ENCODE results near the gene MUC5B.

Gene MUC5B

GRCh38 chr11:1260620-1261019, 37.8 kb downstream of the MUC5B start:
- Histone ChIP-seq H3K9me3 (ENCODE audit: control insufficient read depth, low read length) (no peaks in the 10 kb centered on the region), H3K79me2 (no peaks in the 10 kb centered on the region), H3K4me3 (ENCODE audit: low read depth, low read length) (no peak overlapping the region), H3K27me3 (ENCODE audit: control insufficient read depth, insufficient read depth, low read length) (no peaks in the 10 kb centered on the region), H3K9ac (no peak overlapping the region), H2AFZ (no peak overlapping the region), H3K4me2 (ENCODE audit: low read length) (no peak overlapping the region), H3K27ac (no peak overlapping the region), H3K36me3 (ENCODE audit: control insufficient read depth, insufficient read depth, low read length) (no peaks in the 10 kb centered on the region), H3K4me1 (peaks cover 6% of the 10 kb centered on the region)
- no peak for TF ChIP-seq CTCF (IDR thresholded peaks at IDR 0.05)

- no peaks in the 10 kb centered on the region for H3K9me3 ChIP-seq (ENCODE audit: control insufficient read depth, low read length)
- H3K4me3 ChIP-seq (ENCODE audit: low read depth, low read length) = no peak overlapping the region
- H3K27ac ChIP-seq = no peak overlapping the region
- peaks cover 6% of the 10 kb centered on the region for H3K4me1 ChIP-seq
- H3K27me3 ChIP-seq (ENCODE audit: control insufficient read depth, insufficient read depth, low read length) = no peaks in the 10 kb centered on the region
- no peak overlapping the region for H2AFZ ChIP-seq
- H3K36me3 ChIP-seq (ENCODE audit: control insufficient read depth, insufficient read depth, low read length) = no peaks in the 10 kb centered on the region
- no peak overlapping the region for H3K9ac ChIP-seq
- H3K79me2 ChIP-seq = no peaks in the 10 kb centered on the region
- TF ChIP-seq CTCF (IDR thresholded peaks at IDR 0.05) = no peak
- H3K4me2 ChIP-seq (ENCODE audit: low read length) = no peak overlapping the region
Observed at GRCh38 chr11:1261241-1262071, 38.6 kb downstream of the MUC5B start.

- TF ChIP-seq CTCF (IDR thresholded peaks at IDR 0.05) = no peak
- Histone ChIP-seq H3K79me2 (no peaks in the 10 kb centered on the region), H3K4me2 (ENCODE audit: low read length) (peak overlapping the region; percentile 76), H2AFZ (peak overlapping the region; percentile 89), H3K9ac (no peak overlapping the region), H3K36me3 (ENCODE audit: control insufficient read depth, insufficient read depth, low read length) (no peaks in the 10 kb centered on the region), H3K27ac (peak overlapping the region; percentile 42), H3K4me3 (ENCODE audit: low read depth, low read length) (peak overlapping the region; percentile 41), H3K9me3 (ENCODE audit: control insufficient read depth, low read length) (no peaks in the 10 kb centered on the region), H3K4me1 (peaks cover 6% of the 10 kb centered on the region), H3K27me3 (ENCODE audit: control insufficient read depth, insufficient read depth, low read length) (no peaks in the 10 kb centered on the region)
Observed at GRCh38 chr11:1262172-1263006, 39.5 kb downstream of the MUC5B start.

- no peaks in the 10 kb centered on the region for H3K36me3 ChIP-seq (ENCODE audit: control insufficient read depth, insufficient read depth, low read length)
- peak overlapping the region; percentile 76 for H3K4me2 ChIP-seq (ENCODE audit: low read length)
- no peak overlapping the region for H3K27ac ChIP-seq
- peak overlapping the region; percentile 89 for H2AFZ ChIP-seq
- H3K9me3 ChIP-seq (ENCODE audit: control insufficient read depth, low read length) = no peaks in the 10 kb centered on the region
- TF ChIP-seq CTCF (IDR thresholded peaks at IDR 0.05) = no peak
- no peaks in the 10 kb centered on the region for H3K27me3 ChIP-seq (ENCODE audit: control insufficient read depth, insufficient read depth, low read length)
- no peaks in the 10 kb centered on the region for H3K79me2 ChIP-seq
- peak overlapping the region; percentile 41 for H3K4me3 ChIP-seq (ENCODE audit: low read depth, low read length)
- no peak overlapping the region for H3K9ac ChIP-seq
- peaks cover 6% of the 10 kb centered on the region for H3K4me1 ChIP-seq
Observed at GRCh38 chr11:1263010-1263409, 40.1 kb downstream of the MUC5B start.
